Measurements from ENCODE around the gene CCDC185.

The CCDC185 gene

DNA sequence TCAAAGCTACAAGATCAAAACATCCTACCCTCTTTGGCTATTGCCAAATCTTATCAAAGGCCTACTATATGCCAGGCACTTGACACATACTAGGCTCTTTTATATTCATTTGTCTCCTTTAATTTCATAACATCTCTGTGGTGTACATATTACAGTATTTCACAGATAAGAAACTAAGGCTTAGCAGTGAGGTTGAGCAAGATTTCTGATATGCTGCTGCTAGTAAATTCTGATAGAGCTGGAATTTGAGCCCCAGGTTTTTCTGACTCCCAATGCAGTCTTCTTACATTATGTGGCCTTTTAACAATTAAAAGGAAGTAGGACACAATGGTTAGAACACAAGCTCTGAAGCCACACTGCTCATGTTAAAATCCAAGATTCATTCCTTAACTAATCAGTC is 16.8 kb downstream of the CCDC185 start:
- TF ChIP-seq POLR2A (IDR thresholded peaks at IDR 0.05; ENCODE audit: extremely low read depth, insufficient read length) (no peak), MYC (IDR thresholded peaks at IDR 0.05; ENCODE audit: low read depth, low read length) (no peak)
- TF ChIP-seq, protein P1, sequence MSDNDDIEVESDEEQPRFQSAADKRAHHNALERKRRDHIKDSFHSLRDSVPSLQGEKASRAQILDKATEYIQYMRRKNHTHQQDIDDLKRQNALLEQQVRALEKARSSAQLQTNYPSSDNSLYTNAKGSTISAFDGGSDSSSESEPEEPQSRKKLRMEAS (IDR thresholded peaks at IDR 0.05; ENCODE audit: low read depth, low read length): no peak
- TF ChIP-seq, protein P2, sequence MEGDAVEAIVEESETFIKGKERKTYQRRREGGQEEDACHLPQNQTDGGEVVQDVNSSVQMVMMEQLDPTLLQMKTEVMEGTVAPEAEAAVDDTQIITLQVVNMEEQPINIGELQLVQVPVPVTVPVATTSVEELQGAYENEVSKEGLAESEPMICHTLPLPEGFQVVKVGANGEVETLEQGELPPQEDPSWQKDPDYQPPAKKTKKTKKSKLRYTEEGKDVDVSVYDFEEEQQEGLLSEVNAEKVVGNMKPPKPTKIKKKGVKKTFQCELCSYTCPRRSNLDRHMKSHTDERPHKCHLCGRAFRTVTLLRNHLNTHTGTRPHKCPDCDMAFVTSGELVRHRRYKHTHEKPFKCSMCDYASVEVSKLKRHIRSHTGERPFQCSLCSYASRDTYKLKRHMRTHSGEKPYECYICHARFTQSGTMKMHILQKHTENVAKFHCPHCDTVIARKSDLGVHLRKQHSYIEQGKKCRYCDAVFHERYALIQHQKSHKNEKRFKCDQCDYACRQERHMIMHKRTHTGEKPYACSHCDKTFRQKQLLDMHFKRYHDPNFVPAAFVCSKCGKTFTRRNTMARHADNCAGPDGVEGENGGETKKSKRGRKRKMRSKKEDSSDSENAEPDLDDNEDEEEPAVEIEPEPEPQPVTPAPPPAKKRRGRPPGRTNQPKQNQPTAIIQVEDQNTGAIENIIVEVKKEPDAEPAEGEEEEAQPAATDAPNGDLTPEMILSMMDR (IDR thresholded peaks at IDR 0.05; ENCODE audit: low read depth, low read length): no peak
- no peak overlapping the region for H3K4me3 ChIP-seq (ENCODE audit: low read depth, low read length)
- DNase-seq (ENCODE audit: low read depth): no peak

DNA sequence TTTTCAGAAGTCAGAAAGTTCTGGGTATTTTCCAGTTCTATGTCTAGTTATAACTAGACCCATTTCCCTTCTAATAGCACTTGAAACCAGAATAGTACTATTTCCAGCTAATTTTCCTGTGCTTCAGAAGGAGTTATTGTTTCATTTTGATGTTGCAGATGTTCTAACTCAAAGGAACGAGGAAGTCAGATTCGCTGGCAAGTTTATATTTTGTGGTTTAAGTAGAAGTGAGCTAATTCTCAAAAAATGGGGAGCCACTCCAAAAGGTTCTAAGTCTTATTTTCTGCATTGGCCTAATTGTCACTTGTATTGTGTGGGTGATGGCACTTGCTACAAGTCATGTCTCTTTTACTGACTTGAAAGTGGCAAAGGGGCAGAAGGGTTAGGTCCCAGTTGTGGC is 18.1 kb downstream of the CCDC185 start:
- TF ChIP-seq, protein P2 (IDR thresholded peaks at IDR 0.05; ENCODE audit: low read depth, low read length): no peak
- TF ChIP-seq POLR2A (IDR thresholded peaks at IDR 0.05; ENCODE audit: extremely low read depth, insufficient read length) (no peak), MYC (IDR thresholded peaks at IDR 0.05; ENCODE audit: low read depth, low read length) (no peak)
- TF ChIP-seq, protein P1 (IDR thresholded peaks at IDR 0.05; ENCODE audit: low read depth, low read length): no peak
- no peak overlapping the region for H3K4me3 ChIP-seq (ENCODE audit: low read depth, low read length)
- no peak for DNase-seq (ENCODE audit: low read depth)

DNA sequence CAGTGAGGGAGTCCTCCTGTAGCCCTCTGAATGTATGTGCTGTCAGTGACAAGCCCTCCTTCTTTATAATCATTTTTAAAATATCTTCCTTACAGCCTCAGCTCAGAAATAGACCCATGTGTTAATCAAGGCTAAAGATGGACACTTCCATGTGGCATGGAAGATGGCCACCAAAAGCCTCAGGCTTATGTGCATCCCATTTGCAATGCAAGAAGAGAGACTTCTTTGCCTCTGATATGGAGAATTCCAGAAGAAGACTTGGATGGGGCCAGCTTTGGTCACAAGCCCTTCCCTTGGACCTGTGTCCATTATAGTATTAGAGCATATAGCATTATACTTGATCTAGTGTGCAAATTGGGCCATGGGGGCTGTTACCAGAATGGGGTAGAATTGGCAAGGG is 18.5 kb downstream of the CCDC185 start:
- no peak for DNase-seq (ENCODE audit: low read depth)
- TF ChIP-seq, protein P2 (IDR thresholded peaks at IDR 0.05; ENCODE audit: low read depth, low read length): no peak
- TF ChIP-seq POLR2A (IDR thresholded peaks at IDR 0.05; ENCODE audit: extremely low read depth, insufficient read length) (no peak), MYC (IDR thresholded peaks at IDR 0.05; ENCODE audit: low read depth, low read length) (no peak)
- TF ChIP-seq, protein P1 (IDR thresholded peaks at IDR 0.05; ENCODE audit: low read depth, low read length): no peak
- no peak overlapping the region for H3K4me3 ChIP-seq (ENCODE audit: low read depth, low read length)

DNA sequence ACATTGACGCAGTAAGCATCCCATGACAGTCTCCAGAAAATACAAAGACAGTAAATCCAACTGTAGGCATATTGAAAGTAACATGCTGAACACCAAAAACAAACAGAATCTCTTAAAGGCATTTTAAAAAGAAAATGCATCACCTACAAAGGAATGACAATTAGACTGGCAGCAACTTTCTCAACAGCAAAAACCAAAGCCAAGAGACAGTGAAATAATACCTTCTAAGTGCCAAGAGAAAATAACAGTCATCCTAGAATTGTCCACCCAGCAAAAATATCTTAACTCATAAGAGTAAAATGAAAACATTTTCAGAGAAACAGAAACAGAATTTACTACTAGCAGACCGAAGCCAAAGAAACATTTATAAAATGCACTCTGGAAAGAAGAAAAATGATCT is 20.0 kb downstream of the CCDC185 start:
- no peak for DNase-seq (ENCODE audit: low read depth)
- no peak overlapping the region for H3K4me3 ChIP-seq (ENCODE audit: low read depth, low read length)
- TF ChIP-seq POLR2A (IDR thresholded peaks at IDR 0.05; ENCODE audit: extremely low read depth, insufficient read length) (no peak), MYC (IDR thresholded peaks at IDR 0.05; ENCODE audit: low read depth, low read length) (no peak)
- TF ChIP-seq, protein P2 (IDR thresholded peaks at IDR 0.05; ENCODE audit: low read depth, low read length): no peak
- TF ChIP-seq, protein P1 (IDR thresholded peaks at IDR 0.05; ENCODE audit: low read depth, low read length): no peak

DNA sequence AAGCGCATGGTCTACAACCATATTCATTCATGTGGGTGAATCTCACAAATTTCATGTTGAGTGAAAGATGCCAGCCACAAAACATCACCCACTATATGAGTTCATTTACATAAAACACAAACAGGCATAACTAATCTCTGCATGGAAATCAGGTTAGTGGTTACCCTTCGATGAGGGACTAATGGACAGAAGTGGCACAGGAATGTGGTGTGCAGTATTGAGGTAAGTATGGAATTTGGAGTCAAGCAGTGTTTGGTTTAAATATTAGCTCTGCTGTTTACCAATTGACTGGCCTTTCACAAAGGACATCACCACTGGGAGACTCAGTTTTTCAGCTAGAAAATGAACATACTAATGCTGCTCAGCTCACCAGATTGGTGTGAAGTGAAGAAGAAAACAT is 24.2 kb downstream of the CCDC185 start:
- no peak for DNase-seq (ENCODE audit: low read depth)
- no peak overlapping the region for H3K4me3 ChIP-seq (ENCODE audit: low read depth, low read length)
- TF ChIP-seq MYC (IDR thresholded peaks at IDR 0.05; ENCODE audit: low read depth, low read length) (no peak), POLR2A (IDR thresholded peaks at IDR 0.05; ENCODE audit: extremely low read depth, insufficient read length) (no peak)
- TF ChIP-seq, protein P2 (IDR thresholded peaks at IDR 0.05; ENCODE audit: low read depth, low read length): no peak
- TF ChIP-seq, protein P1 (IDR thresholded peaks at IDR 0.05; ENCODE audit: low read depth, low read length): no peak

Data from NB4 (cell line).